ENCODE results near the gene SLC38A10.
A peak's percentile ranks its signal among the peaks of the same experiment; 100 is the strongest.
"Not testable (repeated sequence)": the region's sequence is repeated elsewhere in the genome, so short reads cannot be mapped to it uniquely, and the experiment has no call there.

SLC38A10 gene

GRCh38 chr17:81314398-81315081 lies 19.4 kb upstream of the SLC38A10 start:
- in situ Hi-C loops (cut with MboI; ENCODE audit: low pct_unique_long_range_greater_than_20kb, low sequenced_read_pairs), result no loop called here
- no peak for DNase-seq

GRCh38 chr17:81313776-81314397 lies 18.8 kb upstream of the SLC38A10 start:
- DNase-seq, result no peak
- in situ Hi-C loops (cut with MboI; ENCODE audit: low pct_unique_long_range_greater_than_20kb, low sequenced_read_pairs), result no loop called here

GRCh38 chr17:81312624-81313325 lies 17.7 kb upstream of the SLC38A10 start:
- no peak for DNase-seq
- in situ Hi-C loops (cut with MboI; ENCODE audit: low pct_unique_long_range_greater_than_20kb, low sequenced_read_pairs), result no loop called here

- DNase-seq, result no peak
- in situ Hi-C loops (cut with MboI; ENCODE audit: low pct_unique_long_range_greater_than_20kb, low sequenced_read_pairs), result no loop called here
Measured at GRCh38 chr17:81311946-81312345, 16.8 kb upstream of the SLC38A10 start.

GRCh38 chr17:81310949-81311550 lies 15.9 kb upstream of the SLC38A10 start:
- in situ Hi-C loops (cut with MboI; ENCODE audit: low pct_unique_long_range_greater_than_20kb, low sequenced_read_pairs), result no loop called here
- DNase-seq, result no peak

GRCh38 chr17:81309859-81310839 lies 15.0 kb upstream of the SLC38A10 start:
- no peak for DNase-seq
- in situ Hi-C loops (cut with MboI; ENCODE audit: low pct_unique_long_range_greater_than_20kb, low sequenced_read_pairs), result no loop called here

- in situ Hi-C loops (cut with MboI; ENCODE audit: low pct_unique_long_range_greater_than_20kb, low sequenced_read_pairs), result no loop called here
- DNase-seq, result peak; percentile 49
Measured at GRCh38 chr17:81309140-81309858, 14.2 kb upstream of the SLC38A10 start.

- DNase-seq; in situ Hi-C loops (cut with MboI; ENCODE audit: low pct_unique_long_range_greater_than_20kb, low sequenced_read_pairs): not testable (repeated sequence)
Measured at GRCh38 chr17:81308784-81309139, 13.7 kb upstream of the SLC38A10 start.

- no peak for DNase-seq
- in situ Hi-C loops (cut with MboI; ENCODE audit: low pct_unique_long_range_greater_than_20kb, low sequenced_read_pairs), result no loop called here
Measured at GRCh38 chr17:81307636-81308560, 12.8 kb upstream of the SLC38A10 start.

- in situ Hi-C loops (cut with MboI; ENCODE audit: low pct_unique_long_range_greater_than_20kb, low sequenced_read_pairs), result no loop called here
- no peak for DNase-seq
Measured at GRCh38 chr17:81306898-81307510, 11.9 kb upstream of the SLC38A10 start.

GRCh38 chr17:81306491-81306890 lies 11.4 kb upstream of the SLC38A10 start:
- in situ Hi-C loops (cut with MboI; ENCODE audit: low pct_unique_long_range_greater_than_20kb, low sequenced_read_pairs), result no loop called here
- no peak for DNase-seq

GRCh38 chr17:81305051-81305630 lies 10.0 kb upstream of the SLC38A10 start:
- no peak for DNase-seq
- in situ Hi-C loops (cut with MboI; ENCODE audit: low pct_unique_long_range_greater_than_20kb, low sequenced_read_pairs), result no loop called here

GRCh38 chr17:81304196-81305015 lies 9.3 kb upstream of the SLC38A10 start:
- in situ Hi-C loops (cut with MboI; ENCODE audit: low pct_unique_long_range_greater_than_20kb, low sequenced_read_pairs), result no loop called here
- DNase-seq, result no peak

- no peak for DNase-seq
- in situ Hi-C loops (cut with MboI; ENCODE audit: low pct_unique_long_range_greater_than_20kb, low sequenced_read_pairs), result no loop called here
Measured at GRCh38 chr17:81303385-81303784, 8.3 kb upstream of the SLC38A10 start.

- no peak for DNase-seq
- in situ Hi-C loops (cut with MboI; ENCODE audit: low pct_unique_long_range_greater_than_20kb, low sequenced_read_pairs), result no loop called here
Measured at GRCh38 chr17:81302861-81303333, 7.8 kb upstream of the SLC38A10 start.

GRCh38 chr17:81302324-81302723 lies 7.2 kb upstream of the SLC38A10 start:
- DNase-seq, result no peak
- in situ Hi-C loops (cut with MboI; ENCODE audit: low pct_unique_long_range_greater_than_20kb, low sequenced_read_pairs), result no loop called here

Data from KBM-7 (cell line).